ENCODE results near the gene MMADHC. TPM values are rescaled to one million over a fixed set of nuclear protein-coding genes. Genes with fewer than 3 reads are reported as not detected.

MMADHC gene
- total RNA-seq, 6 donors from 2014 or later = 21.1 to 80.9 (median 68.9) TPM

DNA sequence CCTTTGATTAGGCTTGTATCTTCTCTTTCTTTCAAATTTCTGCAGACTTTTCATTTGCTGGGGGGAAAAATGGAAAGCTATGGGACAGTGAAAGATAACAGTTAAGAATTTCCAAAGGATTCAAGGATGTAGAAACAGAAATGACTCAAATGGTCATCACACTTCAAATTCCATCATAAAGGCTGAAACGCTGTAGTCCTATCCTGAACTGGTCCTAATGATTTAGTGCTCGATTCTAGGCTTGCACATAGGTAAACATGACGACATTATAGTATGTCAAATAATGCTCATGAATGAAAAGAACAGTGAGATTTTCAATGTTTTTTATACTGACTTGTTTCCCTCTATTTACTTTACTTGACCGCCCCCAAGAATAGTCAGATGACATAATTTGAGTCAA, 15.7 kb upstream of the MMADHC start:
- ATAC-seq (ENCODE audit: low FRiP score in 2 of 2) = no peak
- no peaks in the 10 kb centered on the region for H3K9me3 ChIP-seq
- WGBS, 2 donors = 94 to 96% methylated on average over 4 of the region's 4 CpGs
- no peak for DNase-seq
- H3K4me3 ChIP-seq = no peak overlapping the region
- H3K4me1 ChIP-seq = no peaks in the 10 kb centered on the region
- no peaks in the 10 kb centered on the region for H3K27me3 ChIP-seq
- no peaks in the 10 kb centered on the region for H3K36me3 ChIP-seq
- TF ChIP-seq, protein P1, sequence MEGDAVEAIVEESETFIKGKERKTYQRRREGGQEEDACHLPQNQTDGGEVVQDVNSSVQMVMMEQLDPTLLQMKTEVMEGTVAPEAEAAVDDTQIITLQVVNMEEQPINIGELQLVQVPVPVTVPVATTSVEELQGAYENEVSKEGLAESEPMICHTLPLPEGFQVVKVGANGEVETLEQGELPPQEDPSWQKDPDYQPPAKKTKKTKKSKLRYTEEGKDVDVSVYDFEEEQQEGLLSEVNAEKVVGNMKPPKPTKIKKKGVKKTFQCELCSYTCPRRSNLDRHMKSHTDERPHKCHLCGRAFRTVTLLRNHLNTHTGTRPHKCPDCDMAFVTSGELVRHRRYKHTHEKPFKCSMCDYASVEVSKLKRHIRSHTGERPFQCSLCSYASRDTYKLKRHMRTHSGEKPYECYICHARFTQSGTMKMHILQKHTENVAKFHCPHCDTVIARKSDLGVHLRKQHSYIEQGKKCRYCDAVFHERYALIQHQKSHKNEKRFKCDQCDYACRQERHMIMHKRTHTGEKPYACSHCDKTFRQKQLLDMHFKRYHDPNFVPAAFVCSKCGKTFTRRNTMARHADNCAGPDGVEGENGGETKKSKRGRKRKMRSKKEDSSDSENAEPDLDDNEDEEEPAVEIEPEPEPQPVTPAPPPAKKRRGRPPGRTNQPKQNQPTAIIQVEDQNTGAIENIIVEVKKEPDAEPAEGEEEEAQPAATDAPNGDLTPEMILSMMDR (IDR thresholded peaks at IDR 0.05) = no peak
- TF ChIP-seq EP300 (IDR thresholded peaks at IDR 0.05) (no peak), POLR2AphosphoS5 (IDR thresholded peaks at IDR 0.05) (no peak), POLR2A (IDR thresholded peaks at IDR 0.05) (no peak)
- no peak overlapping the region for H3K27ac ChIP-seq

DNA sequence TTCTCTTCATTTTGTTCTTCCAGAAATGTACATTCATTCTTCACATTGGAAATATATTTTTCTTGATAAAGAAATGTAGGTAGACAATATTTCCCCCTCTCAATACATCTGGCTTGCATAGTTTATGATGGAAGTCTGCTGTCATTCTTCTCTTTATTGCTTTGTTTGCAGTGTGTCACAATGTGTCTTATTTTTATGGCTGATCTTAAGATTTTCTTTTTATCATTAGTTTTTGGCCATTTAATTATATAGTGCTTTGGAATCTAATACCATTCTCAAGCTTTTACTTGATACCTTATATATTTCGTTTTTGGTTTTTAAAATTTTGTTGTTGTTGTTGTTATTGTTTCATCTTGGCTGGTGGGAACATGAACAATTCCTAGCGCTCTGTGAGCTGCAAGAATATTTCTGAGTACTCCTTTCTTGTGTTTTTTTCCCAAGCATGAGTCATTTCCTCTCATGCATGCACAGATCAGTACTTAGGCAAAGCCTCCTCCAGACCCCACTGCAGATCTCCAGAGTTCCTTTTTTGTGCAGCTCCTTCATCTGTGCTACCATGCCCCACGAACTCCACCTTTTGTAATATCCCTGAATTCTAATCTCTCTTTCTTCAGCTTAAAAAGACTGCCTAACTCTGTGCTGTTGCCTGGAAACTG, 13.7 kb upstream of the MMADHC start:
- H3K9me3 ChIP-seq = no peaks in the 10 kb centered on the region
- peak in 1 of 2 donors; percentile 59 for ATAC-seq (ENCODE audit: low FRiP score in 2 of 2)
- H3K36me3 ChIP-seq = no peaks in the 10 kb centered on the region
- no peak overlapping the region for H3K4me3 ChIP-seq
- no peaks in the 10 kb centered on the region for H3K27me3 ChIP-seq
- TF ChIP-seq, protein P1 (IDR thresholded peaks at IDR 0.05) = no peak
- no peak for TF ChIP-seq POLR2AphosphoS5 (IDR thresholded peaks at IDR 0.05)
- no peak for TF ChIP-seq POLR2A (IDR thresholded peaks at IDR 0.05)
- no peak for TF ChIP-seq EP300 (IDR thresholded peaks at IDR 0.05)
- 46 to 53% methylated on average over 3 of the region's 3 CpGs for WGBS, 2 donors
- peaks cover 0 to 9% (median 4%) of the 10 kb centered on the region in 4 donors for H3K4me1 ChIP-seq
- H3K27ac ChIP-seq = no peak overlapping the region
- no peak for DNase-seq

DNA sequence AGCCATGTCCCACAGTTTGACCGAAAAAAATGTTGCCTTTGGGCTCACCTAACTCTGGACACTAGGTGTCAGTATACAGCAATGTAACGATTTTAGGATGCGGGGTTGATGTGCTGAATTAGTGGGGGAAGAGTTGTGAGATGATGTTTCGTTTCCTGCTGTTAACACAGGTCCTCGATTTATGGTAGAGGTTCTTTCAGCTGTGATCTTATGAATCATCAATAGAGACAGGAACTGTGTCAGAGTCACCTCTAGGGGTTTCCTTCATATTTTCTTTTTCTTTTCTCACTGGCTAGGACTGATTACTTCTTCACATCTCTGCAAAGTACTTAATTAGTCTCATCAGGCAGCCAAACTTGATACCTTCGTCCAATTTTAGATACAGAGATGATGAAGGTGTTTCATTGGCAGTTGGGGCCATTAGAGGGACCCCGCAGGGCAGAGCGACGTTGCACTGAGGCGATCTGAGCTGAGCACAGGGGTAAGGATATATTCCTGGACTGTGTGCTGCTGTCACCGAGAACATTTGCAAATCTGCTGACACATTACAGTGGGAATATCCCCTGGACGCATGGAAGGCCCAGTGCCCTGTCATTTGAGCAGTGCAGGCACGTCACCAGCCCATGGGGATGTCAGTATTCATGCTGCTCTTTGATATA, 10.2 kb upstream of the MMADHC start:
- WGBS, 2 donors = 26% methylated on average over 13 of the region's 13 CpGs
- peaks cover 0 to 9% (median 4%) of the 10 kb centered on the region in 4 donors for H3K4me1 ChIP-seq
- ATAC-seq (ENCODE audit: low FRiP score in 2 of 2) (peak; percentile 89 to 95), DNase-seq (peak; percentile 9 to 33)
- TF ChIP-seq POLR2A (IDR thresholded peaks at IDR 0.05) (no peak), EP300 (IDR thresholded peaks at IDR 0.05) (no peak)
- TF ChIP-seq, protein P1 (IDR thresholded peaks at IDR 0.05) = peak; percentile 41 to 86 (median 76)
- H3K36me3 ChIP-seq = no peaks in the 10 kb centered on the region
- H3K9me3 ChIP-seq = no peaks in the 10 kb centered on the region
- no peaks in the 10 kb centered on the region for H3K27me3 ChIP-seq
- no peak overlapping the region for H3K27ac ChIP-seq
- H3K4me3 ChIP-seq = no peak overlapping the region

DNA sequence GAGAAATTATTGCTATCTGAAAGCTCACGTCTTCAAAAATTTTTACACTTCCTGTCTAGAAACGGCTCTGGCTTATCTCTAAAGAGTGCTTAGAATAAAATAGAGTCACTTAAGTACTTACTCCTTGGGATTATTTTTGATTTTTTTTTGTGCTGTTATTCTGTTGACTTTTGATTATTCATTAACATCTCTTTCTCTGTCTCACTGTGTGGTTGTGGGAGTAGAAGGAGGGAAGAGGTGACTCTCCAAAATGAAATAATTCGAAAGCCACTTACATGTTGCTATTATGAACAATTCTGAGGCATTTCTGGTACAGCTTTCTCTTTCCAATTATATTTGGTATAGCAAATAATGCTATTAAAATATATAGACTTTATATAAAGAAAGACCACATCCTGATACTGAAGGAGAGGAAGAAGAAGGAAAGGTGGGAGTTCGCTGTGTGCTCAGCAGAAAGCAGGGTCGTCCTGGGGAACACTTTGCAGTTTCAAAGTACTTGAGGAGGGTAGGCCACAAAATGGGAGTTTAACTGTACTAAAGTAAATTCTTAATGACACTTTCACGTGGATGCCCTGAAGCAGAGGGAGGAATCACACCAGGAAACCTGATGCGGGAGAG, 9.6 kb upstream of the MMADHC start:
- TF ChIP-seq, protein P1 (IDR thresholded peaks at IDR 0.05) = no peak
- TF ChIP-seq EP300 (IDR thresholded peaks at IDR 0.05) (no peak), POLR2AphosphoS5 (IDR thresholded peaks at IDR 0.05) (no peak), POLR2A (IDR thresholded peaks at IDR 0.05) (no peak)
- Histone ChIP-seq H3K4me1 (peaks cover 0 to 9% (median 4%) of the 10 kb centered on the region in 4 donors), H3K27me3 (no peaks in the 10 kb centered on the region), H3K27ac (no peak overlapping the region), H3K36me3 (no peaks in the 10 kb centered on the region), H3K9me3 (no peaks in the 10 kb centered on the region), H3K4me3 (no peak overlapping the region)
- DNase-seq = no peak
- ATAC-seq (ENCODE audit: low FRiP score in 2 of 2) = no peak
- WGBS, 2 donors = 37 to 44% methylated on average over 7 of the region's 7 CpGs
